NCI-H774 (cell line): Measurements from ENCODE around the gene PMPCA.

Experiments
- DNase-seq: peaks from one replicate; lab custom pipeline; 2025; lab: John Stamatoyannopoulos, UW

Gene PMPCA

GRCh38 chr9:136456258-136456657 is 45.8 kb downstream of the PMPCA start:
- no peak for DNase-seq

DNA sequence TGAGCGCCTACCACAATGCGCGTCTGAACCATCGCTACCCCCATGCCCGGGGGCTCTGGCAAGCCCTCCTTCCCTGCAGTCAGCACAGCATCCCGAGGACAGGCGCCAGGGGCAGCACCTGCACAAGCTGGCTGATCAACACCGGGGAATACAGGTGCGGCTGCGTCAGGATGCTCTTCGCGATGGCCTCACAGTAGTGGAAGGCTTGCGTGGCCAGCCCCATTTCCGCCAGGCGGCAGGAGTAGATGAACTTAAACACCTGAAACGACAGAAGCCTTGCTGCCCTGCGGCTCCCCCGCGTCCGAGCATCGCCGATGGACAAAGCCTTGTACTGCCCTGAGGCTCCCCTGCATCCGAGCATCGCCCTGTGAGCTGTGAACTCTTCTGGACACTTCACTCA is 46.9 kb downstream of the PMPCA start:
- DNase-seq, result no peak

DNA sequence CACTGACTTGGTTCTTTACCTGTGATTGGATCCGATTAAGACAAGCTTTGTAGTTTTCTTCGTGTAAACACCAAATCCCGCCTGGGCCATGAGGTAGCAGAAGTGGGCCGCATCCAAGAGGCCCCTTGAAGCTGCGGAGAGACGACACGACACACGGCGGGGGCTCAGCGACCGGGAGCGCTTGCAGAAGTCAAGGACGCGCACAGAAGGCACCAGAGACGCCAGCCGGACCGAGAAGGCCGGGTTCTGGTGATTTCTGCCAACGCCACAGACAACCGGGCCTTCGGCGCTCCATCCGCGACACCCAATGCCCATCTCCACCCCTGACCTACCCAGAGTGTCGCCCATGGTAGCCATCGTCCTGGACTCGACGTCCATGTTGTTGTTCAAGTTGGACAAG is 49.0 kb downstream of the PMPCA start:
- DNase-seq, result no peak

DNA sequence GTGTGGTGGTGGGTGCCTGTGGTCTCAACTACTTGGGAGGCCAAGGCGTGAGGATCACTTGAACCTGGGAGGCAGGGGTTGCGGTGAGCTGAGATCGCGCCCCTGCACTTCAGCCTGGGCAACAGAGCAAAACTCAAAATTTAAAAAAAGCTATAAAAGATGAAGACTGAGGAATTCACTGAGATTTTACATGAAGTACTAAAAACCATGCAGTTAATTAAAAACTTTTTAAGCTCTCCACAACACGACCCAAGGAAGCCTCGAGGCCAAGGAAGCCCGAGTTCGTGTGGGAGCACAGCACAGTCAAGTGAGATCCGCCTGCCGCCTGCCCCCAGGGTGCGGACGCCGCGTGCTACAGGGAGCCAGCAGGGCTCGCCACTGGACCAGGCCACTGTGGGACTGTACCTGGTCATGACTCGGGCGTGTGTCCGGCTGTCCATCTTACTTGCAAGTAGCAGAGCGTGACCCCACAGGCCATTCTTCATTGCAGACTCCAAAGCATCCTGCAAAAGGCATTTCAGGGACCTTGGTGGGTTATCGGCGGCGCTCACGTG is 50.4 kb downstream of the PMPCA start:
- DNase-seq, result no peak

DNA sequence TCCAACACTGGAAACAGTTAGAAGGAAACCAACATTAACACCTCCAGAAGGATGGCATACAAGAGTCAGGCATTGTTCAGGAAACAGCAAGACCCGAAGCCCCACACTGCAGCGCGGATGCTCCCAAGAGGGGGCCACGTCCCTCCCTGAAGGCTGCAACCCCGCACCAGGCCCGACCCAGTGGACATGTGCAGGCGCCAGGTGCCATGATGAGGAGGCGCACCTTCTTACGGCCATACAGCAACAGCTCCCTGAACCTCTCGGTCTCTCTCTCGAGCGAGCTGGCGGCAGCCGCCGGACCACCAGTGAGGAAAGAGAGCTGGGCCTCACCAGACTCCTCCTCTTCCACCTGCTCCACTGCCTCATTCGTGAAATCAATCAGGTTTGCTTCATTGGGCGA is 52.2 kb downstream of the PMPCA start:
- DNase-seq, result no peak

GRCh38 chr9:136463578-136463977 is 53.1 kb downstream of the PMPCA start:
- DNase-seq, result no peak

- no peak for DNase-seq
These were observed 53.8 kb downstream of the PMPCA start for GRCh38 chr9:136464241-136464640.

GRCh38 chr9:136465500-136466154 is 55.2 kb downstream of the PMPCA start:
- DNase-seq, result no peak

DNA sequence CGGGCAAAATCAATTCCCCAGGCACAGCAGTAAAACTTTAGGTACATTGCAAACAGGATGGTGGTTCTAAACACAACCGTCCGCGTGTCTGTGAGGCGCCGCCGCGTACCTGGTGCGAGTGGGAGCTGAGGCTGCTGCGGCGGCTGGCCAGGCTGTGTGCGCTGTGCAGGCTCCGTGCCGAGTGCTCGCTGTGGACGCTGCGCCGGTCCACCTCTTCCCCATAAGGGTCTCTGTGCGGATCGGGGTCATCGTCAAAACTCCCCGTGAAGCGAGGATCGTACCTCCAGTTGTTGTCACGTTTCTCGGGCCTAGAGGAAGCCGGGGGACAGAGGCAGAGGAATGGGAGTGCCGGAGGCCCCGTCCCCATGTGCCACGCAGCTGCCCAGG is 55.7 kb downstream of the PMPCA start:
- no peak for DNase-seq

- DNase-seq, result no peak
These were observed 57.3 kb downstream of the PMPCA start for GRCh38 chr9:136467766-136468165.

- no peak for DNase-seq
These were observed 59.9 kb downstream of the PMPCA start for GRCh38 chr9:136470356-136470755.

DNA sequence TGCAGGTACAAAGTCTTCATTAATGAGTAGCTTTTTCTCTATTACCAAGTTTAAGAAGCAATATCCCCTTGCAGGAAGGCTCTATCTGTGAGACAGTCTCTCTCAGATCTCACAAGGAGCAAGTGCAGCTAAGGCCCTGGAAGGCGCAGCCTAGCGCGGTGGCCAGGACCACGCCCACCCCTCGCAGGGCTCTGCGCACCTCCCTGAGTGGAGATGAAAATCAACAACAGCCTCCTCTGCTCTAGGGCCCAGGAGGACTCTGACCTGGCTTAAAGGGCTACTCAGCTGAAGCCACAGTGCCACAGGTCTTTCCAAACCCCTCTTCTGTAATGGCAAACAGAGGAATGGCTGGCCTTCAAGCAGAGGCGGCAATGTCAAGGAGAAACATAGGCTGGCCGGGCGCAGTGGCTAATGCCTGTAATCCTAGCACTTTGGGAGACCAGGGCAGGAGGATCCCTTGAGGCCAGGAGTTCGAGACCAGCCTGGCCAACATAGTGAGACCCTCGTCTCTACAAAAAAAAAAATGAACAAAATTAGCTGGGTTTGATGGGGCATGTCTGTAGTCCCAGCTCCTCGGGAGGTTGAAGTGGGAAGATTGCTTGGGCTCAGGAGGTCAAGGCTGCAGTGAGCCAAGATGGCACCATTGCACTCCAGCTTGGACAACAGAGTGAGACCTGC is 60.5 kb downstream of the PMPCA start:
- DNase-seq, result no peak

GRCh38 chr9:136471802-136472487 is 61.5 kb downstream of the PMPCA start:
- DNase-seq, result no peak

- DNase-seq, result no peak
These were observed 62.3 kb downstream of the PMPCA start for GRCh38 chr9:136472640-136473353.

GRCh38 chr9:136473354-136473721 is 62.9 kb downstream of the PMPCA start:
- DNase-seq, result no peak
